Measurements from ENCODE around the gene SLC6A11. TPM values are rescaled to one million over a fixed set of nuclear protein-coding genes. Genes with fewer than 3 reads are reported as not detected.

The SLC6A11 gene
- total and polyA plus RNA-seq, 2 of the 13 experiments (the other 11 are each of a cell fraction or from before 2014, with no cell fraction given): 17.9 to 34.5 TPM

GRCh38 chr3:10816019-10816862 lies at the start of gene SLC6A11 (continued):
- 0 out of 2 replicates have a peak, but pooled peaks have one; percentile 30 for TF ChIP-seq THAP9 (CRISPR knock-in tag; IDR thresholded peaks at IDR 0.05; ENCODE audit: borderline replicate concordance)
- TF ChIP-seq ZNF770 (CRISPR knock-in tag; IDR thresholded peaks at IDR 0.05): peak; percentile 16; the same call in 1 of the 2 replicates
- 0 out of 2 replicates have a peak, but pooled peaks have one; percentile 20 for TF ChIP-seq ZNF232 (CRISPR knock-in tag; IDR thresholded peaks at IDR 0.05; ENCODE audit: borderline replicate concordance)
- TF ChIP-seq GRHL1 (CRISPR knock-in tag; conservative IDR thresholded peaks at IDR 0.05): no peak
- no peak for TF ChIP-seq NPAS2 (CRISPR knock-in tag; IDR thresholded peaks at IDR 0.05; ENCODE audit: borderline replicate concordance)
- TF ChIP-seq PRMT3 (CRISPR knock-in tag; IDR thresholded peaks at IDR 0.05; ENCODE audit: borderline replicate concordance, low read depth): no peak
- peak; percentile 53; the same call in 1 of the 2 replicates for TF ChIP-seq ZFP41 (CRISPR knock-in tag; IDR thresholded peaks at IDR 0.05; ENCODE audit: borderline replicate concordance)
- no peak for TF ChIP-seq ZNF282 (IDR thresholded peaks at IDR 0.05; ENCODE audit: partially characterized antibody)
- 0 out of 2 replicates have a peak, but pooled peaks have one; percentile 32 for TF ChIP-seq RNF2 (conservative IDR thresholded peaks at IDR 0.05; ENCODE audit: low read depth)
- TF ChIP-seq ARNT2 (CRISPR knock-in tag; IDR thresholded peaks at IDR 0.05; ENCODE audit: low read depth): peak; percentile 90
- no peak for TF ChIP-seq ZKSCAN8 (CRISPR knock-in tag; IDR thresholded peaks at IDR 0.05; ENCODE audit: borderline replicate concordance)
- 0 out of 2 replicates have a peak, but pooled peaks have one; percentile 34 for TF ChIP-seq ZNF850 (CRISPR knock-in tag; conservative IDR thresholded peaks at IDR 0.05)
- peak; percentile 27; the same call in 1 of the 2 replicates for TF ChIP-seq TFDP2 (CRISPR knock-in tag; IDR thresholded peaks at IDR 0.05)
- 0 out of 2 replicates have a peak, but pooled peaks have one; percentile 26 for TF ChIP-seq ZNF580 (CRISPR knock-in tag; IDR thresholded peaks at IDR 0.05; ENCODE audit: borderline replicate concordance, low read depth)
- TF ChIP-seq PLRG1 (conservative IDR thresholded peaks at IDR 0.05): no peak
- no peak for TF ChIP-seq ZFP90 (CRISPR knock-in tag; IDR thresholded peaks at IDR 0.05; ENCODE audit: borderline replicate concordance)
- peak; percentile 39; the same call in 1 of the 2 replicates for TF ChIP-seq ATF7-NPFF (CRISPR knock-in tag; IDR thresholded peaks at IDR 0.05; ENCODE audit: low read depth)
- TF ChIP-seq ATM (IDR thresholded peaks at IDR 0.05; ENCODE audit: borderline replicate concordance): no peak
- 0 out of 2 replicates have a peak, but pooled peaks have one; percentile 25 for TF ChIP-seq DMAP1 (CRISPR knock-in tag; IDR thresholded peaks at IDR 0.05)
- 0 out of 2 replicates have a peak, but pooled peaks have one; percentile 22 for TF ChIP-seq SAP130 (CRISPR knock-in tag; IDR thresholded peaks at IDR 0.05; ENCODE audit: low read depth)

Measured in HepG2 (cell line).